Stimulated activated CD8-positive, alpha-beta memory T cell treated with anti-CD3 and anti-CD28 coated beads, Interleukin-7, amount 100 ng/mL, for 1 hour (primary cell): ENCODE data around the gene SERPINA5.

Experiments used
- DNase-seq, 2 donors: peaks; one replicate each; pipeline ENCODE4 v3.0.0-alpha.2; 2020; ENCODE audit warnings: low read depth in 2 of 2

The SERPINA5 gene

DNA sequence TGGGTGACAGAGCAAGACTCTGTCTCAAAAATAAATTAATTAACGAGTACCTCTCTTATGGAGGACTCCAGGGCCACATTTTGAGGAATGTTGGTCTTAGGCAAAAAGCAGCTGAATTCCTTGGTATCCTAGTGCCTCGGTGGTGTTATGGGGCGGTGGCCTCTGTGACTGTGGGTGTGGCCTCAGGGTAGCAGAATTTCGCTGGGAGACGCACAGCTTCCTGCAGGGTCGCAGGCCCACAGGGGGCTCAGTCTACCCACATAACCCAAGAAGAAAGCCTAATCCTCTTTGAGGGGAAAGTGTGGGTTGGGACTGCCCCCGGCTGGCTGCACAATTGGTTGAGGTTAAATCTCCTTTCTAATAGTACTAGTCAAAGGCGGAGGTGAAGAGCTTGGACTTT lies 31.2 kb upstream of the SERPINA5 start:
- no peak for DNase-seq

DNA sequence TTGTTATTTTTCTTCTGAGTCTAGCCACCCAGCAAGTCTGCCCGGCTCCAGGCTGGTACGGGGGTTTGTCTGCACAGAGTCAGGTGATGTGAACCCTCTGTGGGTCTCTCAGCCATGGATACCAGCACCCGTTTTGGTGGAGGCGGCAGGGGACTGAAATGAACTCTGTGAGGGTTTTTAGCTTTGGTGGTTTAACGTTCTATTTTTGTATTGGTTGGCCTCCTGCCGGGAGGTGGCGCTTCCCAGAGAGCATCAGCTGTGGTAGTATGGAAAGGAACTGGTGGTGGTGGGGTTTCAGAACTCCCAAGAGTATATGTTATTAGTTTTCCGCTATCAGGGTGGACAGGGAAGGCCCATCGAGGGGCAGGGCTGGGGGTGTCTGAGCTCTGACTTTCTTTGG lies 25.2 kb upstream of the SERPINA5 start:
- no peak for DNase-seq

DNA sequence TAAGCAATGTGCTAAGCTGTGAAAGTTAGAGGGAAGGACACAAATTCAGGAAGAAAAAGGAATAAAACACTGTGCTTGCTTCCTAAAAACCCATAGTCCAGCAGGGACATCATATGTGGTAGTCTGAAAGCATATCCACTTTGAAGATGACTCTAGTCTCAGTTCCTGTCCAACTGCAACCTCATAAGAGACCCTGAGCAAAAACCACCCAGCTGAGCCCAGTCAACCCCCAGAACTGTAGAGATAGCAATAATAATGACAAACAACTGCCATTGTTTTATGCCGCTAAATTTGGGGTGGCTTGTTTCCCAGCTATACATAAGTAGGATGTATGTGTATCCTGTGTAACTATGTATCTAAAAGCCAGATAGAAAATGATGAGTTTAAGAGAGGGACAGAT lies 23.9 kb upstream of the SERPINA5 start:
- DNase-seq, result no peak

DNA sequence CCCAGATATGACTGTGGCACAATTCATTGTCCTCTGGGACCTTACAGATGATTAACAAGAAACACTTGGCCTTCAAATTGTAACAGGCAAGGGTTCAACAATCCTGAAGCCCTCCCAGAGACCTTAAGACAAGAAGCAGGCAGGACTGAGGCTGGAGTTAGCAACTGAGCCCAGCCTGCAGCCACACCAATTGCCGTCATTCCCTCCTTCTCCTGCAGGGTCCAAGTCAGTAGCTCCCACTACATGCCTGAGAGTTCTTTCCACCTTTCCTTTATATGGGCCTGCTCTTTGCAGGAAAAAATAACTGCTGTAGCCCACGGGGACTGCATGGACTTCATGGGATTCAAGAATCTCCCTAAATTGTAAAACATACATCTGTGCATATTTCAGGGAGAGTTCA lies 22.4 kb upstream of the SERPINA5 start:
- no peak for DNase-seq

DNA sequence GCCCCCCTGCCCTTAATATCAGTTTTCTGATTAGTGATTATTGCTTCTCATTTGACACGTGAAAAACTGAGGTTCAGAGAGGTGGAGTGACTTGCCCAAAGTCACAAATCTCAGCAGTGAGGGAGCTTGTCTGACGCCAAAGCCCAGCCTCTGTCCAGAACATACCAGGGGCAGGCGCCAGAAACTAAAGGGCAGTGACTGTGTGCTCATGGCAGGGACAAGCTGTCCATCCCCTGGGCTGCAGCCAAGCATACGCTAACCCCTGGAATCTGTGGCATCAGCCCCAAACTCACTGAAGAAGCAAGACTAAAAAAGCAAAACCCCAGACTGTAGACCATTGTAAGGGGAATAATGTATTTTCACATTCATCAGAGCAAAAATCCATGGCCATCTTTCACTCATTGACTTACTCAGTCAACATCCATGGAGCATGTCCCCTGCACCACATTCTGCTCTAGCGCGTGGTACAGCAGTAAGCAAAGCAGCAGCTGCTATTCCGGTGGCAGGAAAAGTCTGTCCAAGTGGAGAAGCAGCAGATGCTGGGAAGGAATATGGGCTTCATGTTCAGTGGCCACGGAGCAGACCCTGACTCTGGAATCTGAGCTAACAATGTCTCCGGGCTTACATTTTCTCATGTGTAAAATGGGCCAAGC lies 21.5 kb upstream of the SERPINA5 start:
- no peak for DNase-seq

DNA sequence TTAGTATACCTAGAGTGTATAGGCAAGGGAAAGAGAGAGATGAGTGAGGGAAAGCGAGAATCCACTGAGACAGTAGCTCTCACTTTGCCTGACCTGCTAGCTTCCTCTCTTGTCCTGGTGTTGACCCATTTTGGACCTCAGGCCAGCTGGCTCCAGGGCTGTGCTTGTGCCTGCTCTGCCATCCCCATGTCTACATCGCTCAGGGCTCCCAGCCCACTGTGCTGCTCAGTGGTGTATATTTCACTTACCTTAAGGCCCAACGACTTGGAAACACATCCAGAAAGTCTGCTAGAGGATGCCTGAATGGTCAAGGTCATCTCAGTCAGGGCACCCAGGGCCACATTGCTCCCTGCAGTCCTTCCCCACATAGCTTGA lies 20.9 kb upstream of the SERPINA5 start:
- DNase-seq, result no peak

DNA sequence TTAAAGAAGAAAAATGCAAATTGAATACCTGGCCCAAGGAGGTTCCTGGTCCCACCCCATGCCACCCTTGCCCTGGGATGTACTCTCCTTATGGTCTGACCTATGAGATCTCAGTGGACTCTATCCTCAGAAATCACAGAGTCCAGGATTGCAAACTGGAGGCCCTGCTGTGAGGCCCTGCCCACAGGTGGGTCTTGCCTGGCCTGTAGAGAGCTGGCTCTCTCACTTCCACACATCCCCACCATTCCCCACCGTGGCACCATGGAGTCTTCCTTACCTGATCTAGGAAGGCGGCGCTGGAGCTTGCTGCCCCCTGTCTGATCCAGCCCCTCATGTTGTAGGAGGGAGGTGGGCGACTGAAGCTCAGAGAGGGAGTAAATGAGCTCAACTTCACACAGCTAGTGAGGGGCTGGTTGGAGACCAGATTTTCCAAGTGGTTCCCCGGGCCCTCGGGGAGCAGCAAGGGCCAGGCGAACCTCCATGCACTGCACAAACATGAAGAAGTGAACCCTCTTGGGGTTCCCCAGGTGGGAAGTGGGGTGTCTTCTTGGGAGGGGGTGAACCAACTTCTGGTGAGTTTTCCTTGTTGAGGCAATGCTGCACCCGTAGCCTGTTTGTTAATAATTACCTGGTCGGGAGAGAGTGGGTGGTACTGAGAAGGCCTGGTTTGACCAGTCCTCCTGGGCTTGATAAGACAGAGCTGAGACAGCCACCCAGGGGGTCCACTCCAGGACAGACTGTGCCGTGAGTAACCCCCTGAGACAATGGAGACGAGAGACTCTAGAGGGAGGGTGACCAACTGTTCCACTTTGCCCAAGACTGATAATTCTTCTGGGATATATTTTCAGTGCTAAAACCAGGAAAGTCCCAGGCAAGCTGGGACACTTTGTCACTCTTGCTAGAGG lies 20.2 kb upstream of the SERPINA5 start, which contains the start of gene SERPINA4:
Gene SERPINA4 (plus strand): TSS at position 692 of the 905 bp plus-strand sequence. CDS start 2,041 bp downstream, outside the sequence.
- DNase-seq, result no peak

DNA sequence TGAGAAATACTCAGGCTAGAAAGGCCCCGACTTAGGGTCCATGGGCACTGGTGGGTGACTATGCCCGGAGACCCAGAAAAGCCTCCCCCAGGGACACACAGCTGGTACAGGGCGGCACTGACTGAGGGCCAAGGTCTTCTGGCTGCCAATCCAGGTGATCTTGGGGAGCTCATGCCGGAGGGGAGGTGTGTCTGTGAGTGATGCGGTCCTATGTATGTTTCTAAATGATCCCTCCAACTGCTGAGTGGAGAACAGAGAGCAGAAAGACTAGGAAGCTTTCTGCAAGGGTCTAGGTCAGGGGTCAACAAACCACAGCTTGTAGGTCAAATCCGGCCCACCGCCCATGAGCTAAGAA lies 19.6 kb upstream of the SERPINA5 start:
- no peak for DNase-seq

DNA sequence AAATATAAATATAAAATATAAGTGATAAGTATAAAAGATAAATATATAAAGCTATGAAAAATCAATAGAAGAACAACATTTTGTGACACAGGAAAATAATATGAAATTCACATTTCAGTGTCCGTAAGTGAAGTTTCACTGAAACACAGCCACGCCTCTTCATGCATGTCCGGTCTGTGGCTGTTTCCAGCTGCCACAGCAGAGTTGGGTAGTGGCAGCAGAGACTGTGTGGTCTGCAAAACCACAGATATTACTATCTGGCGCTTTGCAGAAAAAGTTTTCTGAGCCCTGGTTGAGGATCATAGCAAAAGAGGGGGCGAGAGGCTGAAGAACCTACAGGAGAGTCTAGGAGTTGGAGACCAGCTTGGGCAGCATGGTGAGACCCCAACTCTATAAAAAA lies 19.2 kb upstream of the SERPINA5 start:
- no peak for DNase-seq

DNA sequence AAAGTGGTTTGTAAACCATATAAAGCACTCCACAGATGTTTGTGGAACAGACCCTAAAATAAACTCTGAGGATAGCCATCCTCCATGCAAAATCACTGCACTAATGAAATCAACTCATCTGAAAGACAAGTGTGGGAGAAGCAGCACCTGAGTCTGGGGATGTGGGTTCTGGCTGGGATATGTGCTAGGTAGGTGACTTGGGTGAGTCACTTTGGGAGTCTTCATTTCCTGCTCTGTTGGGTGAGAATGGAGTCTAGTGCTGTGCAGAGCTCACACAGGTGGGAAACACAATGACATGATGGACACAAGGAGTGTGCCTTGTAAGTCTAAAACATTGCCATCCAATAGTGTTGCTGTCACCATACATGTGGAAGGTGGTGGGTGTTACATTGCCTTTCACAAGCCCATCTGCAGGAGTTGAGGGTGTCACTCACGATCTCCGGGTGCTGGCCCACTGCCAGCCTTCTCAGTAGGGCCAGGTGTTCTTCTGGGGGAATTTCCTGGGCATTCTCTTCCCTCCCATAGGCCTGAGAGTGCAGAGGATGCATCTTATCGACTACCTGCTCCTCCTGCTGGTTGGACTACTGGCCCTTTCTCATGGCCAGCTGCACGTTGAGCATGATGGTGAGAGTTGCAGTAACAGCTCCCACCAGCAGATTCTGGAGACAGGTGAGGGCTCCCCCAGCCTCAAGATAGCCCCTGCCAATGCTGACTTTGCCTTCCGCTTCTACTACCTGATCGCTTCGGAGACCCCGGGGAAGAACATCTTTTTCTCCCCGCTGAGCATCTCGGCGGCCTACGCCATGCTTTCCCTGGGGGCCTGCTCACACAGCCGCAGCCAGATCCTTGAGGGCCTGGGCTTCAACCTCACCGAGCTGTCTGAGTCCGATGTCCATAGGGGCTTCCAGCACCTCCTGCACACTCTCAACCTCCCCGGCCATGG lies 18.0 kb upstream of the SERPINA5 start:
- DNase-seq, result no peak

DNA sequence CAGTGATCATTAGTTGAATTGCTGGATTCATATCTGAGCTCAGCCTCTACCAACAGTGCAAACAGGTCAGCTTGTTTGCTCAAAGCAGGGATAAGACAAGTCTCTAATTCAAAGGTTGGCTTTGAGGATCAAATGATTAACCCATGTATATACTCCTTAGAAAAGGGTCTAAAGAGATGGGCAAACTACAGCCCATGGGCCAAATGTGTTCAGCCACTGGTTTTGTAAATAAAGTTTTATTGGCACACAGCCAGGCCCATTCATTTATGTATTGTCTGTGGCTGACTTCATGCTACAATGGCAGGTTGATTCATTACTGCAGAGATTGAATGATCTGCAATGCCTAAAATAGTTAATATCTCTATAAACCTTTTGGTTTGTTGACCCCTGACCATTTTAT lies 16.8 kb upstream of the SERPINA5 start:
- DNase-seq, result no peak

DNA sequence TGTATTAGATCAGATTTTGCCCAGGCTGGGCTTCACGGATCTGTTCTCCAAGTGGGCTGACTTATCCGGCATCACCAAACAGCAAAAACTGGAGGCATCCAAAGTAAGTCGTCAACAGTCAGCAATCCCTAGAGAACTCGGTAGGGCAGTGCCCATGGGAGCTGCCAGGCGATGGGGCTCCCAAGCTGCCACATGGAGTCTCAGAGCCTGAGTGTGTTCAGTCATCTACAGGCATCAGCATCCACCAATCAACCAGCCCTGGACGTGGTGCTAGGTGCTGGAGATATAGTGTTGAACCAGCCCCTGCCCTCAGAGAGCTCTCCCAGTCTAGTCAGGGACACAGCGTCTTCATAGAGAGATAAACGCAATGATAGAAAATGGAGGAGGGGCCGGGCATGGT lies 13.0 kb upstream of the SERPINA5 start:
- no peak for DNase-seq

DNA sequence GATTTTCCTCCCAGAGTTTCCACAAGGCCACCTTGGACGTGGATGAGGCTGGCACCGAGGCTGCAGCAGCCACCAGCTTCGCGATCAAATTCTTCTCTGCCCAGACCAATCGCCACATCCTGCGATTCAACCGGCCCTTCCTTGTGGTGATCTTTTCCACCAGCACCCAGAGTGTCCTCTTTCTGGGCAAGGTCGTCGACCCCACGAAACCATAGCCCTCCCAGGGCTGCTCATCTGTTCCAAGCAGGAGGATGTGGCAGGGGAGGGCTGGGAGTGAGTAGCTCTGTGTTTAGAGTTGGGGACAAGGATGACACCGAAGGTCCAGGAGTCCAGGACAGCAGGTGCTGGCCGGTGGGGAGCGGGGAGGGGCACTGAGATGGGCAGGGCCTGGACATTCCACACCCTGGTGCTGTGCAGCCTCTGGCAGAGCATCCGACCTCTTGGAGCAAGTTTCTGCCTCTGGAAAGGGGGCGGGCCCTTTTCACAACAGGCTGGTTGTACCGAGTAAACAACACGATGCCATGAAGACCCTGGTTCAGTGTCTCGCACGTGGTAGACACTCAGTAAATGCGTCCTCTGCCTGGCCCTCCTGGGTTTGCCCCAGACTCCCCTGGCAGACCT lies 11.7 kb upstream of the SERPINA5 start:
- DNase-seq, result no peak

DNA sequence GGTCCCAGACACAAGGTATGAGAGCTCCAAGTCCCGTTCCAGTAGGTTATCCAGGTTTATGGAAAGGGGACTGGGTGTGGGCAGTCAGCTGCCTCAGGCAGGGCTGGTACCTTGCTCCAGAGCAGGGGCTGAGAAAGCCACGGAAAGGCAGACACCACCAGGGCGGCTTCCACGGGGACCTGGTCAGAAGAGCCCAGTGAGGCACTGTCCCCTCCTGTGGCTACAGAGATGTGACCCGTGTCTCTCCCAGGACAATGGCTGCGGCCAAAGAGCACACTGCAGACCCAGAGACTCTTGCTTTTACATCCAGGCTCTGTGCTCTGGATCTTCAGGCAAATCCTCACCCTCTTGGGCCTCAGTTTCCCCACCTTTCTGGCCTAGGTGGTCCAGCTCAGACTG lies 11.2 kb upstream of the SERPINA5 start:
- DNase-seq, result no peak

DNA sequence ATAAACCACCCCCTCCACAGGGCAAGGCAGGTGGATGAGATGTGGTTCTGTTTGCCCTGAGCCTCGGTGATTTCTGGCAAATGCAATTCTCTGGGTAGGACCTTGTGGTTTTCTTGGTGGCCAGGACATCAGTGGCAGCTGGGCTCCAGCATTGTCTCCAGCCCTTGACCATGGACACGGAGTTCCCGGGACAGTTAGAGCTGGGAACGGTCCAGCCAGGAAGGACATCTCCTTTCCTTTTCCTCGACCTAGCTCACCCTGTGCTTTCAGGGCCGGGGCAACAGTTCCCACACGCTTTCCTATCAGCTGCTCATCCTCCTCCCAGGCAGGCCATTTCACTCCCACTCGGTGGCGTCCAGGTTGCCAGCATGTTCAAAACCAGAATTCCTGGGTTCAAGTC lies 10.8 kb upstream of the SERPINA5 start:
- DNase-seq, result no peak

DNA sequence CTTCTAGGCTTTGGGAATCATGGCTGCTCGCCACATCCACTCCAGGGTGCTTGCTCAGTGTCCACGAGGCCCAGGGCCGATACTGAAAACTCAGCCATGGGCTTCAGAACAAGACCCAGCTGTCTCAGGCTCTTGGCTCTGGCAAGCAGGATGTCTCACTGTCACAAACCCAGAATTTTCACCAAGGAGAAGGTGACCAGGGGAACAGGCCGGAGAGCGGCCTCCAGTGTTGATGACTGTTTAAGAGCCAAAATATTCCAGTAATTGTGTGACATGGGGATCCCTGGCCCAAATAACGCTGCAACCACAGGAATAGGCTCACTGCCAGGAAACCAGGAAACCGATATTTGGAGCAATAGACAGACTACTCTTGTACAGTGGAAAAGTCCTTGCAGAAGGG lies 9.8 kb upstream of the SERPINA5 start:
- no peak for DNase-seq

DNA sequence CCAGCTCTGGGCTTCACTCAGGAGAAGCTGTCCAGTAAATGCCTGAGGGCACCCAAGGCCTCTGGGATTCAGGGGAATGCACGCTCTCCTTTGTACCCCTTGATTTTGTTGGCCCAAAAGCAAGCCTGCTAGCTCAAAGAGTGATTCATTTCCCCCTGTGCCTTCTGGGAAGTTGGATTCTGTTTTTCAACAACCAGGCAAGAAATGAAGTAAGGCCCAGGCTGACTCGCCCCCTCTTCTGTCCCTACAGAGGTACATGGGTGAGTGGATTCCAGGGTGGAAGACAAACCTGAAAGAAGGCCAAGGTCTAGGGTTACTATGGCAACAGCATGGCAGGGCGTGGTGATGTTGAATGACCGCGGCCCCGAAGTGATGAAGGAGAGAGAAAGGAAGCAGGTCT lies 9.3 kb upstream of the SERPINA5 start:
- no peak for DNase-seq

DNA sequence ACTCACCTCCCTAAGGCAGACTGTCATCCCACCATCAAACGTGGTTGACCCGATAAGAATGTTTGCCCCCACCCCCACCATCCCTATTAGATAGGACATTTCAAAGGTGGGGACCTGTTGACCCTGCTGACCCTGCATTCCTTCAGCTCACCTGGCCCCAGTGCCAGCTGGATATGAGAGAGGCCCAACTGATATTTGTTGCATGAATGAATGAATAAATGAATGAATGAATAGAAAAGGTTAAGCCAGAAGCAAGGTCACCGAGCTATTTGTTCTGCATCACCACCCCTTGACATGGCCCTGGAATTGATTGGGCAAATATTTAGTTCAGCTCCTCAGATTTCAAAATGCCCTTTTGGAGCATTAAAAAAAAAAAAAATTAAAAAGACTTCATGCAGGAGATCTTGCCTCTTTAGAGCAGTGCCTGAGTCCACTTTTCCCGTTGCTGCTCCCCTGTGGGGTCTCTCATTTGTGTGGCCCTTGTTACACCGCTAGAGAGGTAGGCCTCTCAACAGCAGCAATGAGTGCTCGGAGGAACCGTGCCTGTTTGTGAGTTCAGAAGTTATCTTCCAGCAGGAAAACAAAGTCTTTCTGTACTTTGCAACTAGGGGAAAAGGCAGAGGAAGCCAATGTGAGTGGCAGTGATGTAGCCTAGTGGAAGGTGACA lies 8.5 kb upstream of the SERPINA5 start:
- DNase-seq, result no peak

DNA sequence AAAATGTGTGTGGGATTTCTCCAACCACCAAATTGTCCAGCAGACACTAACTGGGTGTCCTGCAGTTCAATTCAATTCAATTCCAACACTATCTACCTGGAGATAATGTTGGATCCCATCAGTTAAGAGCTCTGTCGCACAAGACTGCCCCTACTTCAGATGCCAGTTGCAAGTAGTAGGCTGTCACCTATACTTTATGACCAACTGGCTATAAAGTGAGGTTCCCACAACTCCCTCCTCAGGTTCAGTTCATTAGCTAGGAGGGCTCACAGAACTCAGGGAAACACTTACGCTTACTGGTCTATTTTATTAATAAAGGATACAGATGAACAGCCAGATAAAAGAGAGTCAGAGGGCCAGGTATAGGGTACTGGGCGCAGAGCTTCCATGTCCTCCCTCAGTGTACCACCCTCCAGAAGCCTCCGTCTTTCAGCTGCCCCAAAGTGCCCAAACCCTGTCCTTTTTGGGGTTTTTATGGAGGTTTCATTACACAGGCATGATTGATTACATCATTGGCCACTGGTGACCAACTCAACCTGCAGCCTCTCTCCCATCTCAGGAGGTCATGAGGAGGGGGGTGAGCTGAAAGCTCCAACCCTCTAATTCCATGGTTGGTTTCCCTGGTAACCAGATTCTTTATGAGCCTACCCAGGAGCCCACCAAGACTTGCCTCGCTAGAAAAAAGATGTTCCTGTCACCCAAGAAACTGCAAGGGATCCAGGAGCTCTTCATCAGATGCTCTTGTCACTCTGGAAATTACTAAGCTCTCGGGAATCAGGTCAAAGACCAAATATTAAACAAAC lies 7.5 kb upstream of the SERPINA5 start:
- no peak for DNase-seq

DNA sequence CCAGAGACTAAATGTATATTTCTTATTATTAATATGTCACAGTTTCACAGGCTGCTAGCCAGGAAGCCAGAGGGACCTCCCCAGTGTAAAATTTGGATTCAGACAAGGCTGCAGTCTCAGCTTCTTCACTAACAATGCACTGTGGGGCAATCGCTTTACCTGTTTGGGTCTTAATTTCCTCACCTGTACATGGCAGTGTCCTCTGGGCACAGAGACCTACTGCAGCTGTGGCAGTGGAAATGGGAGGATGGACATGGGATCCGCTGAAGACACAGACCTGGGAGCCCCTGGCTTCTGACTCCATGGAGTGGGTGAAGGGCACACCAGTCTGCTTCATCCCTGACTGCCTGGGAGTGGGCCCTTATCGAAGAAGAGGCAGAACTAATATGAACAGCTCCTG lies 6.9 kb upstream of the SERPINA5 start:
- no peak for DNase-seq
